ENCODE measurements around the gene GART. TPM values are rescaled to one million over a fixed set of nuclear protein-coding genes. Genes with fewer than 3 reads are reported as not detected.
"Not testable (repeated sequence)": the region's sequence is repeated elsewhere in the genome, so short reads cannot be mapped to it uniquely, and the experiment has no call there.

The GART gene
- total and polyA plus RNA-seq, 2 of the 4 experiments (the other 2 are of a cell fraction) = 29.9 to 73.8 TPM

GRCh38 chr21:33507003-33507402 is 34.9 kb downstream of the GART start:
- intact Hi-C loops (cut with micrococcal nuclease); H3K14ac ChIP-seq (replicated peaks; ENCODE audit: low read depth, low read length); H4K91ac ChIP-seq (ENCODE audit: insufficient read depth, low read depth, low read length); H3K79me1 ChIP-seq (ENCODE audit: low read depth in 1 of 2, low read length in 2 of 2); H4K5ac ChIP-seq (ENCODE audit: low read depth, low read length); H4K8ac ChIP-seq (ENCODE audit: low read depth in 2 of 2, low read length in 2 of 2); H4K20me1 ChIP-seq (ENCODE audit: insufficient read depth, low read length); H3K4me2 ChIP-seq (ENCODE audit: low read depth, low read length); H3K4ac ChIP-seq (ENCODE audit: low read depth, low read length); H3K9ac ChIP-seq (ENCODE audit: low read depth, low read length); H3K23ac ChIP-seq (ENCODE audit: low read depth, low read length); H3K4me1 ChIP-seq (ENCODE audit: control insufficient read depth, insufficient read depth, low read length); H2AK9ac ChIP-seq (replicated peaks; ENCODE audit: low read depth, low read length, poor library complexity); H2AK5ac ChIP-seq (ENCODE audit: low read depth, low read length); H2BK15ac ChIP-seq (ENCODE audit: low read depth, low read length); H2BK5ac ChIP-seq (ENCODE audit: low read depth, low read length, poor library complexity, severe bottlenecking); BruUV-seq (replicated peaks); in situ Hi-C loops (cut with MboI; ENCODE audit: low sequenced_read_pairs); H3K27ac ChIP-seq (ENCODE audit: insufficient read depth, low read length); H3K4me3 ChIP-seq (ENCODE audit: insufficient read depth, low read depth, low read length); H3K27me3 ChIP-seq (ENCODE audit: control insufficient read depth, insufficient read depth, low read length); H2BK120ac ChIP-seq (ENCODE audit: low read depth, low read length); DNase-seq; ATAC-seq (ENCODE audit: low read depth); dilution Hi-C loops (cut with HindIII; ENCODE audit: low sequenced_read_pairs, unreplicated experiment); H3K9me3 ChIP-seq (ENCODE audit: control insufficient read depth, insufficient read depth, low read length); H3K9me1 ChIP-seq (ENCODE audit: insufficient read depth, low read length); H2BK20ac ChIP-seq (ENCODE audit: low read depth, low read length); H3K18ac ChIP-seq (ENCODE audit: low read depth, low read length); POLR2A ChIA-PET (ENCODE audit: unreplicated experiment); H3K56ac ChIP-seq (ENCODE audit: extremely low read depth, insufficient read depth, low read length); H2AFZ ChIP-seq (replicated peaks; ENCODE audit: low read length, poor library complexity): not testable (repeated sequence)
- no CpG with 5 or more reads among the region's 1 CpG for WGBS, 2 experiments (ENCODE audit: extremely low coverage in 2 of 2, insufficient read length in 1 of 2)
- H3K36me3 ChIP-seq (ENCODE audit: control insufficient read depth, insufficient read depth, low read length) = peaks cover 23% of the 10 kb centered on the region
- CTCF ChIA-PET = interaction anchor here (0.6 kb wide), 1 partner anchor 196 kb away, joined by 3 read pairs; no protein-coding TSS in a partner anchor

Data from IMR-90 (cell line).